Skeletal muscle satellite cell (primary cell): ENCODE measurements around the gene GJC2.

Source experiments
- H3K27me3 ChIP-seq: 2 replicates; pipeline ENCODE4 v1.7.0; 2013; ENCODE audit warnings: low read length; ENCODE audit not compliant: control insufficient read depth, insufficient read depth
- H3K36me3 ChIP-seq: 2 replicates; pipeline ENCODE4 v1.7.0; 2013; ENCODE audit warnings: mild to moderate bottlenecking, control low read depth, low read length; ENCODE audit not compliant: insufficient read depth
- H3K4me1 ChIP-seq: 2 replicates; pipeline ENCODE4 v1.7.0; 2013; ENCODE audit warnings: low read length; ENCODE audit not compliant: control insufficient read depth, insufficient read depth
- H3K4me2 ChIP-seq: 2 replicates; pipeline ENCODE4 v1.7.0; 2013; ENCODE audit warnings: mild to moderate bottlenecking, low read length
- H3K4me3 ChIP-seq: 2 replicates; pipeline ENCODE4 v1.7.0; 2013; ENCODE audit warnings: low read length
- H3K9ac ChIP-seq: 2 replicates; pipeline ENCODE4 v1.7.0; 2013; ENCODE audit warnings: mild to moderate bottlenecking, low read depth, low read length, moderate library complexity
- H3K9me3 ChIP-seq: replicated peaks from 2 replicates; pipeline ENCODE4 v1.7.0; 2013; ENCODE audit warnings: mild to moderate bottlenecking, control low read depth, low read length

The GJC2 gene

DNA sequence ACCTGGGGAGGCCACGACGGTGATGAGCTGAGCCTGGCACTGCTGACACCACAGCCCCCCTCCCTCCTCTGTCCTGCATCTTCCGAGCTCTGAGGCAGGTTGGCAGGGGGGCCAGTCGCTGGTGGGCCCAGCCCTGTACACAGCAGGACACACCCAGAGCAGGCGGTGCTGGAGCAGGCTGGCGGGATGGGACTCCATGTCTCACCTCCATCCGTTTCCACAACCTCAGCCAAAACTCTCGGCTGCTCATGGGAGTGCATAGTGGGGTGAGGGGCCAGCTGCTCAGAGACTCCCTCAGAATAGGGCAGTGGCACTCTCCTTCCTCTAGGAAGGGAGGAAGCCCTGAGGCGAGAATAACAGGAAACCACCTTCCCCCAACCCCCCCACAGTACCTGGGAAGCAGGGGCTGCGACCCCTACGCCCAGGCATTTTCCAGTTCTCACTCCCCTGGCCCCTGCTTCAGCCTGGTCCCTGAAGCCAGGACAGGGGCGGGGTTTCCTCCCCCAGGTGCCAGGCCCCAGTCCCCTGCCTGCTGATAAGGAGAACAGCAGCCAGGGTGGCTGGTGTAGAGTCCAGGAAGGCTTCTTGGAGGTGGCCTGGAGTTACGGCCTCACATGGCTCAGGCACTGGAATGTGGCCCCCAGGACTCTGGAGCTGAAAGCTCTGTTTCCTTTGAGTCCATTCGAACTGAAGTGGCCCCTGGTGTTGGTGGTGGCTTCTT is 12.7 kb downstream of the GJC2 start:
- no peaks in the 10 kb centered on the region for H3K9me3 ChIP-seq
- peaks cover 31% of the 10 kb centered on the region for H3K4me1 ChIP-seq
- peak overlapping the region; percentile 66 for H3K4me2 ChIP-seq
- H3K36me3 ChIP-seq = no peaks in the 10 kb centered on the region
- H3K9ac ChIP-seq = peak overlapping the region; percentile 67
- H3K4me3 ChIP-seq = peak overlapping the region; percentile 45
- H3K27me3 ChIP-seq = peaks cover 11% of the 10 kb centered on the region

DNA sequence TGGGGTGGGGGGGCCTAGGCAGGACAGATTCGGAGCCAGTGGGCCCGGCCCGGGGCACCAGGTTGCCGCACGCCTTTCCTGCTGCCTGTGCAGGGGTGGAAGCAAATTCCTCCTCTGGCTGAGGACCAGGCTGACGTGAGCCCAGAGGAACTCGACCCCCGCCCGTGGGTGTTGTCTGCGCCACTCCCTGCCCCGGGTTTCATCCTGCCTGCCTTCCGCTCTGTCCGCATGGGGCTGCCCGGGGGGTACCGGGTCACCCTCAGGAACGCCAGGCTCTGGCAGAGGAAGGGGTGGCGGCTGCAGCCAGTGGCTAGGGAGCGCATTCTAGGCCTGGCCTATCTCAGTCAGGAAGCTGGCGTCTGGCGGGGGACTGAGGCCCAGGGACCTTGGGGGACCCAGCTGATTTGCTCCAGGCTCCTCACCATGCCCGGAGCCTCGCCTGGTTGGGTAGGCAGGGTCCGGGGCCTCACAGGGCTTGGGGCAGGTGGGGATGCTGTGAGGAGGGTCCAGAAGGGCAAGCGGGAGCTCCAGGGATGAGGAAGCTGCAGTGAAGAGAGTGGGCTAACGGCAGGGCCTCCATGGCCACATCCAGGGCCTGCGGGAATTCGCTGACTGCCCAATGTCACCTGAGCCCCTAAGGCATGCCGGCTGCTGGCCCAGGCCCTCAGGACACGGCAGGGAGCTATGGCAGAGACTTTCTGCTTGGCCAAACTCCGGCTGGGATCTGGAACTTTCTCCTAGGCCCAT is 13.4 kb downstream of the GJC2 start:
- Histone ChIP-seq H3K9me3 (no peaks in the 10 kb centered on the region), H3K4me2 (peak overlapping the region; percentile 66), H3K36me3 (no peaks in the 10 kb centered on the region), H3K4me1 (peaks cover 31% of the 10 kb centered on the region), H3K4me3 (peak overlapping the region; percentile 45), H3K9ac (peak overlapping the region; percentile 67), H3K27me3 (peaks cover 6% of the 10 kb centered on the region)

DNA sequence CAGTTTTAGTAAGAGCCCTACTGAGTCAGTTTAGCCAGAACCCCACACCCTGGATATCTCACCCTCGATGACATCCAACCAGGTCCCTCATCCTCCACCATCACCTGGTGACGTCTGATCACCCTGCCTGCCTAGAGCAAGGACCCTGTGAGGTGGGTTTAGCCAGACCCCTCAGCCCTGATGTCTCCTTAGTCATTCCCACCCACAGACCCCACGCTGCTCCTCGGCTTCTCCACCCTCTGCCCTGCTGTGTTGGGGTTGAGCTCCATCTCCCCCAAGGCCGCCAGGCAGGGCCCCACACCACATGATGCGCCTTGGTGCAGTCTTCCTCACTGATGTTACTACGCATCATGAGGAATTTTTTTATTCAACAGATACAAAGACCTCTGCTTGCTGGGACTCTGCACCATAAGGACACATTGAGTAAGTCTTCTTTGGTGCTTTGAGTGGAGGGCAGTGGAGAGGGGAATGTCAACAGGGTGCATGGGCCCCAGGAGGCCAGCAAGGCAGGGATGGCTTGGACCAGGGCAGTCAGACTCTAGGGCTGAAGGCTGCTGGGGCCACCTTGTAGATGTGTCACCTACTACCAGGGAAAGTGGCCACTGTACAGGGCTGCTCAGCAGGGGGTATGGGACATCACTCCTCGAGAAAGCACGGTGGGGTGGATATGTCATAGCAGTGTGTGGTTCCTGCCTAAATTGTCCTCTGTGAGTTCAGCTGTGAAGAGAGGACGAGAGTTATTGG is 14.2 kb downstream of the GJC2 start:
- Histone ChIP-seq H3K4me1 (peaks cover 31% of the 10 kb centered on the region), H3K4me2 (no peak overlapping the region), H3K27me3 (peaks cover 3% of the 10 kb centered on the region), H3K4me3 (no peak overlapping the region), H3K36me3 (no peaks in the 10 kb centered on the region), H3K9ac (peak overlapping the region; percentile 67), H3K9me3 (no peaks in the 10 kb centered on the region)

- Histone ChIP-seq H3K36me3 (no peaks in the 10 kb centered on the region), H3K4me1 (peaks cover 31% of the 10 kb centered on the region), H3K4me2 (peak overlapping the region; percentile 80), H3K9ac (peak overlapping the region; percentile 68), H3K4me3 (peak overlapping the region; percentile 67), H3K27me3 (no peaks in the 10 kb centered on the region), H3K9me3 (no peaks in the 10 kb centered on the region)
Observed at GRCh38 chr1:228164561-228165371, 15.0 kb downstream of the GJC2 start.

GRCh38 chr1:228165372-228166169 is 15.8 kb downstream of the GJC2 start, which contains the start of gene IBA57:
Gene IBA57, plus strand, starts transcription at chr1:228165804. Its CDS starts 13 bp downstream, at chr1:228165817.
- Histone ChIP-seq H3K4me1 (peaks cover 31% of the 10 kb centered on the region), H3K4me3 (peak within 1 kb of the TSS; percentile 92), H3K9me3 (no peaks in the 10 kb centered on the region), H3K4me2 (peak within 1 kb of the TSS; percentile 95), H3K27me3 (no peaks in the 10 kb centered on the region), H3K9ac (peak within 1 kb of the TSS; percentile 99), H3K36me3 (no peaks in the 10 kb centered on the region)

- peak overlapping the region; percentile 92 for H3K4me3 ChIP-seq
- H3K4me2 ChIP-seq = peak overlapping the region; percentile 95
- H3K4me1 ChIP-seq = peaks cover 30% of the 10 kb centered on the region
- H3K36me3 ChIP-seq = no peaks in the 10 kb centered on the region
- no peaks in the 10 kb centered on the region for H3K9me3 ChIP-seq
- H3K9ac ChIP-seq = peak overlapping the region; percentile 88
- no peaks in the 10 kb centered on the region for H3K27me3 ChIP-seq
Observed at GRCh38 chr1:228166170-228166936, 16.6 kb downstream of the GJC2 start.

GRCh38 chr1:228168563-228169270 is 19.0 kb downstream of the GJC2 start:
- Histone ChIP-seq H3K27me3 (no peaks in the 10 kb centered on the region), H3K4me3 (no peak overlapping the region), H3K4me2 (no peak overlapping the region), H3K36me3 (no peaks in the 10 kb centered on the region), H3K4me1 (peaks cover 7% of the 10 kb centered on the region), H3K9ac (no peak overlapping the region), H3K9me3 (no peaks in the 10 kb centered on the region)

- H3K4me2 ChIP-seq = no peak overlapping the region
- H3K9me3 ChIP-seq = no peaks in the 10 kb centered on the region
- no peaks in the 10 kb centered on the region for H3K27me3 ChIP-seq
- H3K4me1 ChIP-seq = peaks cover 4% of the 10 kb centered on the region
- no peak overlapping the region for H3K4me3 ChIP-seq
- no peak overlapping the region for H3K9ac ChIP-seq
- H3K36me3 ChIP-seq = no peaks in the 10 kb centered on the region
Observed at GRCh38 chr1:228169345-228169744, 19.6 kb downstream of the GJC2 start.

- no peaks in the 10 kb centered on the region for H3K9me3 ChIP-seq
- no peak overlapping the region for H3K9ac ChIP-seq
- H3K4me1 ChIP-seq = peaks cover 4% of the 10 kb centered on the region
- no peak overlapping the region for H3K4me2 ChIP-seq
- H3K27me3 ChIP-seq = no peaks in the 10 kb centered on the region
- no peak overlapping the region for H3K4me3 ChIP-seq
- peaks cover 10% of the 10 kb centered on the region for H3K36me3 ChIP-seq
Observed at GRCh38 chr1:228170666-228171065, 20.9 kb downstream of the GJC2 start.
